Left hindlimb (tissue), 1 donor: ENCODE results near the gene ZNF229.
"Not testable (repeated sequence)": the region's sequence is repeated elsewhere in the genome, so short reads cannot be mapped to it uniquely, and the experiment has no call there.

Experiments used
- DNase-seq: peaks from one replicate; pipeline ENCODE4 v3.0.0-alpha.2; 2018

Gene ZNF229

DNA sequence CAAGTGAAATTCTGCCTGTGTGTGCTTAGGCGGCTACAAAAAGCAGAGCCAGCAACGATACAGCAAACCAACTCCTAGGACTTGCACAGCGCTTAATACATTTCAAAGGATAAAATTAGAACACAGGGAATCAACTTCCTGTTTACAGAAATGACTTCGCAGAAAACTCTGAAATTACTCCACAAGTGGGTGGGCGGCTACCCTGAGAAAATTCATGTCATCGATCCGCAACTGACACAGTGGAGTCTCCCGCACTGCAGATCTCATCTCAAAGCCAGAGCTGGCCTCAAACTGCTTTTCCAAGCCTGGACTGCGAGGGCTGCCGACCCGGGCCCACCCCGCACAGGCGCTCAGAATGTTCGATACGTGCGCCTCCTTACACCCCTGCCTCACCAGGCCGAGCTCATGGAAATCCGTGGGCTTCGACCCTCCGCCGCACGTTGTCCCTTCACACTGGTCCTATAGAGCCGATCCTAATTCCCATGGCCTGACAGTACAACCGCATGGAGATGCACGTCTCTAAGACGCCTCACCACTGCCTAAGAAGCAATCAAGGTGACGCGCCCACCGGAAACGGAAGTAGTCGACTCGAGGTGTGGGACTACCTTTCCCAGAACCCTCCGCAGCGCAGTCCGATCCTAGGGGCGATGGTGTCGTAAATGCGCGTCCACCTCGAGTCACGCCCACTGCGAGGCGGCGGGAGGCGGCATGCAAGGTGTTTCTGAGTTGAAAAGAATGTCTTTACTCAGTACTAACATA, at the start of gene ZNF229:
TSS of gene ZNF229 (minus strand) at position 557 of the 759 bp plus-strand sequence. CDS start 5,625 bp downstream, outside the sequence.
- peak; percentile 91 for DNase-seq

DNA sequence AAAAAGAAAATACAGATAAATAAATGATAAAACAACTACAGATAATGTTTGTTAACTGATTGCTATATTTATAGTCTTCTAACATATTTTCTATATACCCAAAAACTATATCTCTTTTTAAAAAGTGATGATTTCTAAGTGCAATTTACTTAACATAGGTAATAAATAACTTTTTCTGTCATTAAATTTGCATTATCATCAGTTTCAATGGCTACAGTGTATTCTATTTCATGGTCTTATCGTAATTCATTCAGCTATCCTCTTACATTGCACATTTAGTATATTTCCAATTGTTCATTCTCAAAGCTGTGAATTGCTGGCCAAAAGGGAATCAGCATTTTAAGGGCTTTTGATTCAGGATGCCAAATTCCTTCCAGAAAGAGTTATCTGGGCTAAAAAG, 48.4 kb upstream of the ZNF229 start:
- no peak for DNase-seq

DNA sequence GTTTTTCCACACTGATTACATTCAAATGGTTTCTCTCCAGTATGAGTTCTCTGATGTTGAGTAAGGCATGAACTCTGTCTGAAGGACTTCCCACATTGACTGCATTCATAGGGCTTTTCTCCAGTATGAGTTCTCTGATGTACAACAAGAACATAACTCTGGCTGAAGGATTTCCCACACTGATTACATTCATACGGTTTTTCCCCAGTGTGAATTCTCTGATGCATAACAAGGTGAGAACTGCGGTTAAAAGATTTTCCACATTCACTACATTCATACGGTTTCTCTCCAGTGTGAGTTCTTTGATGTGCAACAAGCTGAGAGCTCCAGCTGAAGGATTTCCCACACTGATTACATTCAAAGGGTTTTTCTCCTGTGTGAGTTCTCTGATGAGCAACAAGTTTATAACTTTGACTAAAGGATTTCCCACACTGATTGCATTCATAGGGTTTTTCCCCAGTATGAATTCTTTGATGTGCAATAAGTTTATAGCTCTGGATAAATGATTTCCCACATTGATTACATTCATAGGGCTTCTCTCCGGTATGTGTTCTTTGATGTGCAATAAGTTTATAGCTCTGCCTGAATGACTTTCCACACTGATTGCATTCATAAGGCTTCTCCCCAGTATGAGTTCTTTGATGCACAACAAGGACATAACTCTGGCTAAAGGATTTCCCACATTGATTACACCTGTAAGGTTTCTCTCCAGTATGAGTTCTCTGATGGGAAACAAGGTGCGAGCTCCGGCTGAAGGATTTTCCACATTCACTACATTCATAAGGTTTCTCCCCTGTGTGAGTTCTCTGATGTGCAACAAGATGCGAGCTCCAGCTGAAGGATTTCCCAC, 28.5 kb upstream of the ZNF229 start:
- no peak for DNase-seq

DNA sequence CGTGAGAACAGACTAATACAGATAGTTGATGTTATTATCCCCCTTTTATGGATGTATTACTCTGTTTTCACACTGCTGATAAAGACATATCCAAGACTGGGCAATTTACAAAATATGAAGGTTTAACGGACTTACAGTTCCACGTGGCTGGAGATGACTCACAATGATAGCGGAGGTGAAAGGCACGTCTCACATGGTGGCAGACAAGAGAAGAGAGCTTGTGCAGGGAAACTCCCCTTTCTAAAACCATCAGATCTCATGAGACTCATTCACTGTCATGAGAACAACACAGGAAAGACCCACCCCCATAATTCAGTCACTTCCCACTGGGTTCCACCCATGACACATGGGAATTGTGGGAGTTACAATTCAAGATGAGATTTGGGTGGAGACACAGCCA, 20.5 kb upstream of the ZNF229 start:
- DNase-seq = not testable (repeated sequence)

DNA sequence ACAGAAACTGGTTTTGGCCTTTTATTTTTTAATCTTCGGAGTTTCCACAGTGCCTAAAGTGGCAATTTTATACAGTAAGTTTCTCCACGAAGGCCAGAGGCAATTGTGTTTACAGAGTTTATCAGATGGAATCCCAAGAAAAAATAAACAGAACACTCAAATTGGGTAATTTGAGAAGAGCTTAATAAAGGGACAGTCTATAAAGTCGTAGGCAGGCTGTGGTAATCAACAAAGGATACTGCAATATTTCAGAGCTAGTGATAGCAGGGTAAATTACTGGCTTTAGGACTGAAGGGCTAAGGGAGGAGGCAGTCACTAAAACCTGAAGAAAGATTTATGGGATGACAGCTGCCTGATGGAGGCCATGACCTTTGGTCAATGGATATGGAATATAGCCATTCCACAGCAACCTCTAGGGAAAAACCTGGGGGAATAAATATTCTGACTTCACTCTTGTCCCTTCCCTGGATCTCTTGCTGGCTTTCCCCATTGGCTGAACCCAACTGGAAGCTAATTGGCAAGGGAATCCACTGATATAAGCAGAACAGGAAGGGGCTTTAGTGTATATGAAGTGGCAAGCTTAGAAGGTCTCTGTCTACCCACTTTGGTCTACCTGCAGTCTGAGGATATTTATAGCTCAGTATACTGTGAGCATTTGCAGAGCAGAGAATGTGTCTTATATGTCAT, 14.5 kb upstream of the ZNF229 start:
- DNase-seq = not testable (repeated sequence)

DNA sequence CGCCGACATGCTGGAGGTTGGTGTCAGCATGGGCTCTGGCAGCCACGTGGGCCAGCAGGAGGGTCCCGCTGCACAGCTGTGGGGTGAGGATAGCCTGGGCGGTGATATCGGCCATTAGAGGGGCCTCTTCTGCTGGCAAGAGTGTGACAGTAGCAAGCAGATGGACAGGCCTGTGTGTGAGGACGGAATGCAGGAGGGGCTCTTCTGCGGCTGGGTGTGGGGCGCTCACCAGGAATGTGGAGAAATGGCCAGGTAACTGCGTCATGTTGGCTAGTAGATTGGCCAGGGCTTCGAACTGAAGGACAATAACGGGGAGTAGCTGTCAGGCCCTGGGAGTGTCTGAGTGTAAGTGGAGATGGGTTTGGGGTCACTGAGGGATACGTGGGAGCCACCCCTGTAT, 7.7 kb upstream of the ZNF229 start:
- DNase-seq = not testable (repeated sequence)

DNA sequence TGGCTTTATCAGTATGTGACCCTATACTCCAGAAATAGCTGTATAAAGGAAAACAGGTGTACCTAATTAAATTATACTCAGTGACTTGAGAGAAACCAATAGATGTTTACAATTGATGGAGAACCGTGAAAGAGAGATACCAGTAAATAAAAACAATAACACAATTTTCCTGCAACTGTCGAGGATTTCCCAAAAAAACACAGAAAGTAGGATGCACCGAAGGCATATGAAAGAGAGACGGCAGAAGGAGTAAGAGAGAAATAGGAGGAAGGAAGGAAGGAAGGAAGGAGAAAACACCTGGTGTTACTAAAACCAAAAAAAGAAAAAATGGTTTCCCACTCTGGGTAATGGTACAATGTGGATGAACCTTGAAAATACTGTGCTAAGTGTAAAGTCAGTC, 6.8 kb upstream of the ZNF229 start:
- DNase-seq = no peak

DNA sequence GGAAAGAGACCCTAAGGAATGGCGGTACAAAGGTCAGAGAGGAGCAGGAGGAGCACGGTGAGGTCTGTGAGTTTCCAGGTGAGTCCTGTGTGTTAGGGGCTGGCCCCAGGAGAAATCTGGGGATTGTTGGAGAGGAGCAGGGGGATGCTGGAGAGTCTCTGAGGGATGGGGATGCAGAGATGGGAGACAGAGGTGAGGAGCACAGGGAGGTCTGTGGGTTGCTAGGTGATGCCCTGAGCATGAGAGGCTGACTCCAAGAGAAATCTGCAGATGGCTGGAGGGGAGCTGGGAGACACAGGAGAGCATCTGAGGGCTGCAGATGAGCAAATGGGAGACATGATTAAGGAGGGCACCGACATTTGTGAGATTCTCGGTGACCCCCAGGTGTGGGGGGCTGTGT, 4.1 kb upstream of the ZNF229 start:
- no peak for DNase-seq

DNA sequence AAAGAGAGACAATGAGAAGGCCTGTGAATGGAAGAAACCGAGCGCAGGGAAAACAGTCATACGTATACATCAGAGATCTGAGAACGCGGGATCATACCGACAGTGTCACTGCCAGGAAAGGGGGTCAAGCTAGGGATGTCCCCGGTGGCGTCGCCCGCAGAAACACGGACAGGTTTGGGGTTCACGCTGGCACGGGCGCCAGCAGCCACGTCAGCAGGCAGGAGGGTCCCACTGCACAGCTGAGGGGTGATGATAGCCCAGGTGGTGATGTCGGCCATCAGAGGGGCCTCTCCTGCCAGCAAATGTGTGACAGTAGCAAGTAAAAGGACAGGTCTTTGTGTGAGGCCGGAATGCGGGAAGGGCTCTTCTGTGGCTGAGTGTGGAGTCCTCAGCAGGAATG, 3.4 kb upstream of the ZNF229 start:
- DNase-seq = no peak

DNA sequence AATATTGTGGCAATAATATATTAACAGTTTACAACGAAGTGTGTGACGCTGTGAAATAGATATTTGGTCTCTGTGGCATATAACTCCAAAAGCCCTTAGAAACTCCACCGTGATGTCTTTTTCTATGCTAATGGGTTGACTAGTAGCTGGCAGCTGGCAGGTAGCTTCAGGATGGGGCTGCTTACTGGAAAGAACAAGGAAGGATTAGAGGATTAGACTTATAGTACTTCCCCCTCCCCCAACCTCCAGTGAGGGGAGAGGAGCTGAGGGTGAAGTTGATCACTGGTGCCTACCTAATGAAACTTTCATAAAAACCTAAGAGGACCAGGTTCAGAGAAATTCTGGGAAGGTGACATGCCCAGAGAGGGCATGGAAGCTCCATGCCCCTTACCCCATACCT, 9.8 kb downstream of the ZNF229 start:
- no peak for DNase-seq

DNA sequence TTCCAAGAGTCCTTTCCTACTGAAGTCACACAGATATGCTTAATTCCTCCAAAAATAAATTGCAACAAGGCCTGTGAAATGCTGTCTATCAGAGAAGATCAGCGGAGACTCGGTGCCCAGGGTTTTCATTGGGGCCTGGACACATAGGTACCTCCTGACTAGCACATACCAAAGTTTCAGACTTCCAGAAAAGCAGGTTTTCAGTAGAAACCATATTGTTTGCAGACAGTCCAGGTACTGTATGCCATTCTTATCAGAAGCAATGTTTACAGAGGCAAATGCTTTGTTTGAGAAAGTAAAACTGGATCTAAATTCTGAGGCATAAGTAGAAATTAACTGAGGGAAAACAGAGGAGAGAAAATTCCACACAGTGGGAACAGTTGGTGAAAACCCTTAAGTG, 12.8 kb downstream of the ZNF229 start:
- DNase-seq = no peak

DNA sequence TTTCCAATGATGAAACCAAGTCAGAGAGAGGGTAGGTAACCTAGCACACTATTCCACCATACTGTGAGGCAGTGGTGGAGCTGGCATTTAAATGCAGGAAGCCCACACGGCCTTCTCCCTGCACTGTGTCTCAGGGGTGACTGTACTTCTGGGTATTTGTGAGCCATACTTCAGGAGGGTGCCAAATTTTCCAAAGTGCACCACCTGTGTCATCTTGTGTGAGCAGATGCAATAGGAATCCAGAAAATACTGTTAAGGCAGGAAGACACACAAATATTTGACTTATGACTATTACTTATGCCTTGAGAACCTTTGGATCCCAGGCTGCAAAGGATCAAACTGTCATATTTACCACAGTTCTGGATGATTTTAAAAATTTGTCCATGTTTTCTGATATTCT, 17.3 kb downstream of the ZNF229 start:
- no peak for DNase-seq

DNA sequence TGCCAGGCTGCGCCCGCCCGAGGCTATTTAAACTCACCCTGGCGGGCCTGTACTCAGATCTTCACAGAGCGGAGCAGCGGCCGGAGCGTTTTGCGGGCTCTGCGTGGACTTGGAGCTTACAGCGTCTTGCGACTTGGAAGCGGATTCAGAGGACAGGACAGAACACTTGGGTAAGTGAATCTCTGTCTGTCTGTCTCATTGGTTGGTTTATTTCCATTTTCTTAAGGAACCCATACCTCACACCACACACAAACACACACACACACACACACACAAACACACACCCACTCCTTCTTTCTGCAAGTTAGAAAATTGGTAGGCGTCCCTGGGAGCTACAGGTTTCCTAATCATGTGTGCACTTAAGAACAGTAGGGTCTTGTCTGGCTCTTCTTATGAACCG, 32.7 kb downstream of the ZNF229 start:
- DNase-seq = not testable (repeated sequence)

DNA sequence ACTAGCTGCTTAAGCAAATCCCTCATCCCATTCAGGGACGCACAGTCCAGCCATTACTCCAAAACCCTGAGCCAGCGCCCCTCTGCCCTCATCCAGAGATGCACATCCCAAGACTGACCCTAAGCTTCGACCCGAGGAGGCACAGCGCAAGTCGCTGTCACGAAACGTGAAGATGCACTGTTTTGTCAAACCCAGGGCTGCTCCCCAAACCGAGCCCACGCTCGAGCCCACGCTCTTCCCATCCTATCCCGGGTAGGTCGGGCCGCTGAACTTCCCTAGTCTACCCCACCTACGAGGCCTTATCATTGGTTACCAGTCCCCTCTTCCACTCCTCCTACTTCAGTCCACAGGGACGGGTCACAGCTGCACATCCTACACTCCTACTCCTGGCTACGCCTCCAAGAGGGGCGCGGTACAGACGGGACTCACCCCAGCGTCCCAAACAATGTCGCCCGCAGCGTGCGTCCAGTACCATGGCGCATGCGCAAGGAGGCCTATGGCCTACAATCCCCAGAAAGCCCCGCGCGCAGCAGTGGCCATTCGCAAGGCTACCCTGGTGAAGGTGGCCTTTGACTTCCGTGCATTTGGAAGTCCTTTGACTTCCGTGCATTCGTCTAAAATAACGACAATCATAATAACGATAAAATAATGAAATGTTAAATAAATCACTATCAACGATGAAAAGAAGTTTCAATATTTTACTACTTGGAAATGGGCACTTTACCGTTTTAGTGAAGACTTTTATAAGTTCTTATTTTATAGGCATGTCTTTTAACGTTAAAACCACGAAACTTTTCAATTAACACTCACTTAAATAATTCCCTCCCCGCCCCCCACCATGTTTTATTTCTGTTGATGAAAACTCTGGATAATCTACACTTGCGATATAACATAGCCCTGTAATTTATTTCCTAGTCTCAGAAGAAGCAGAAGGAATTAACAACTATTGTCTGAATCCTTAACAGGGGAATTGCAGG, 46.8 kb downstream of the ZNF229 start, which contains the start of gene ZNF285:
TSS of gene ZNF285 (minus strand) at position 470 of the 977 bp plus-strand sequence. CDS start 4,395 bp downstream, outside the sequence.
- peak; percentile 97 for DNase-seq

DNA sequence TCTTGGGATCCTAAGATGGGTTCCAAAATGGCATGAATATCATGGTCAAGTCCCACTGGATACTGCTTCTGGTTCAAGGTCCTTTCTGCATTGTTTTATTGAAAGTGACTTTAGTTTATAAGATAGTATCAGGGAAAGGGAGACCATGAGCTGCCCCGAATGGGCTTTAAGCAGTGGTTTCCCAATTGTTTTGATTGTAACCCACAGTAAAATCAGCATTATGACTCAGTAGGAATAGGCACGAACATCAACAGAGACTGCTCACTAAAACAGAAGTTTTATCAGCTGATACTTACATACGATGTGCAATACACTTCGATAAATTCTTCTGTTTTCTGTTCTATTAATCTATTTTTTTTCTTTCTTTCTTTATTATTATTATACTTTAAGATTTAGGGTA, 59.0 kb downstream of the ZNF229 start:
- DNase-seq = not testable (repeated sequence)
